IPS DF 19.7 (cell line): ENCODE results near the gene HIF1A.
"Not testable (repeated sequence)": the region's sequence is repeated elsewhere in the genome, so short reads cannot be mapped to it uniquely, and the experiment has no call there.

Experiments
- DNase-seq: peaks from one replicate; pipeline ENCODE4 v3.0.0-alpha.2; 2013; ENCODE audit warnings: low read depth, low spot score

HIF1A gene

DNA sequence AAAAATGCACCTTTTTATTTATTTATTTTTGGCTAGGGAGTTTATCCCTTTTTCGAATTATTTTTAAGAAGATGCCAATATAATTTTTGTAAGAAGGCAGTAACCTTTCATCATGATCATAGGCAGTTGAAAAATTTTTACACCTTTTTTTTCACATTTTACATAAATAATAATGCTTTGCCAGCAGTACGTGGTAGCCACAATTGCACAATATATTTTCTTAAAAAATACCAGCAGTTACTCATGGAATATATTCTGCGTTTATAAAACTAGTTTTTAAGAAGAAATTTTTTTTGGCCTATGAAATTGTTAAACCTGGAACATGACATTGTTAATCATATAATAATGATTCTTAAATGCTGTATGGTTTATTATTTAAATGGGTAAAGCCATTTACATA, 52.0 kb downstream of the HIF1A start:
- DNase-seq, result no peak

DNA sequence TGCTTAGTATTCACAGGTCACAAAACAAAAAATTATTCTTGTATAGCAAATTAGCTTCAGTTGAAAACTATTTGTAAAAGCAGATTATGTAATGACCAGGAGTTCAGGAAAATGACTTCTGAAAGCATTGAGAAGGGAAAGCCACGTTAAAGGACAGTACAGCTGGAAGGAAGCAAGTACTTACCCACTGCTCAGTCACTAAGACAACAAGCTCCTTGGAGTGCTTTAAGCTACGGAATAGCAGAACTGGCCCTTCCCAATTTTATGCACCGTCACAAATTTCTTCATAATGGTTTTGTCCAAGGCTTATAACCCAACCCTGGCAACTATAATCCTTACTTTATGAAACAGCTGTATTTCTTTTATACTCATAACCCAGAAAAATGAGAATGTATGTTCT, 54.0 kb downstream of the HIF1A start:
- no peak for DNase-seq

DNA sequence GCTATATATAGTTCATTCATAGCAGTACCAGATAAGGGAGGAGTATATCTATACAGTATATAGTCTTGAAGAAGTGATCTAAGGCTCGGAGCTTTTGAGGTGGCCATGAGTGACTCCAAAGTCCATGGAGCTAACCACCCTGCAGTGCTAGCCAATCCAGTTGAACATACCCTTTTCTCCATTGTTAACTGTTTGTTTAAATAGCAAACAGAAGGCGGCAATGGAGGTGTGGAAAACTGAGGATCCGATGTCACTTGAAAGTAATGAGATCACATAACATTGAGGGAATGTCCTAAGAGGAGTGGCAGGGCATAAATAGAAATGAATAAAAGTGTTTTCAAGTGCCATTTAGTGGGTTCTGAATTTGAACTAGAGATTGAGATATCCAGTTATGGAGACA, 54.6 kb downstream of the HIF1A start:
- DNase-seq, result no peak

DNA sequence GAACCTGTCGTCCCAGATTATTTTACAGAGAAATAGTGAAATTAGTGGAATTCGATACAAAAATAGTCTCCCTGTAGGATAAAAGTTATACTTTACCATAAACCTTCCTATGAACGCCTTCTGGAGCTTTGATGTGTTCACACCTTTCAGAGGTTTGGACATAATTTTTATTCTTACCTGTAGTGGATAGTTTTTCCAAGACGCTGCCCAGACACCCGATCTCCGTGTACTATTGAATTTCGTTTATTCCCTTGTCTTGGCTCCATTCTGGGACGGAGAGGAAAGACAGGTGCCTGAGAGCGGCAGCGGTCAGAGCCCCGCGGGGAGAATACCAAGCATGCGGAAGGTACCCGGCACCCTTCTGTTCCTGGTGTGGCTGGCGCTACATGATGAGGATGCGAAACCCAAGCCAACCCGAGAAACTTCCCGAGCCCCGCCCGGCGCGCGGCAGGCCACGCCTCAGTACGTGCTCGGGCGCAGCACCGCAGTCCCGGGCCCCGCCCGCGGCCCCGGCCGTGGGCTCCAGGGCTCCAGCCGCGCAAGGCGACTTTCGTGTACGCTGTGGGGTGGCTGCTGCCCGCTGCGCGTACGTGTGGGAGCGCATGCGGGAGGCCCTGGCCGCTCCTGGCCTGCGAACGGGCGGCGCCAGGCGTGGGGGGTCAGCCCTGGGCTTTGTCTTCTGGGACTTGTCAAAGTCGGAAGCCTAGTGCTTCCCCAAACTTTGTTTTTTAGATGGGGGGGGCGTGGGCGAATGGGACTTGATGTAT, 55.6 kb downstream of the HIF1A start:
- peak; percentile 63 for DNase-seq

DNA sequence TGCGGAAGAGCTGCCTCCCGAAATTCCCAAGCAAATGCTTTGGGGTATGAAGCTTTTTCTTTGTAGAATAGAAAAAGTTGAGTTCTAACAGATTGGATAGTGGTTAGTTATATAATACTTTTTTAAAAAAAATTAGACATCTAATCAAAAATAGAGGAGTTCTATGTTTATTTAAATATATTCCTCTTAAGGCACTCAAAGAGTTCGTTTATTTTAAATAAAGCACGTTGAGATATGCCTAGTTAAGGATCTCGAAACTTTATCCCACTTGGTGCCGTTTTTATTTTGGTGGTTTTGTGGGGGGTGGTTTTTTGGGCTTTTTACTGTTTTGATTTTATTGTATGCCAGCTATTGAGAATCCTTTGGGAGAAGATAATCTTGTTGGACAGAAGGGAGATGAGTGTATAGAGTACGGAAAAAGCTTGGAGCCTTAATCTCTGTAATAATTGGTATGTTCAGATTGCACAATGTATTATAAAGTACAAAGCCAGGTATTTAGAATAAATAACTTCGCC, 56.2 kb downstream of the HIF1A start:
- no peak for DNase-seq

DNA sequence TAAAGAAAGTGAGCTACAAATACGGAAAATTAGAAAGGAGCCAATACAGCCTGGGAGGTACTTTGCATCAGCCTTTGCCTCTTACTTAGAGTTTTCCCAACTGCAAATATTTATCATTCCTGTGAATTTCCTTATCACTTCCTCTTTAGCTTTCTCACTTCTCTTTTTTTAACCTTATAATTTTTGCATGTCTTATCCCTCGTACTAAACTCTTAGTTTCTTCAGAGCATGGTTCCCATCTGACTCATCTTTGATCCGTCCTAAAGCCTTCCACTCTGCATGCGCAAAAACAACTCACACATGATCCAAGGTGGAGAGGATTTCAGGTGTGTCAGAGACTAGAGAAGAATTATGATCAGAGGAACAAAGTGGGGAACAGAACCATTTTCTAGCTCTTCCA, 57.3 kb downstream of the HIF1A start:
- no peak for DNase-seq

DNA sequence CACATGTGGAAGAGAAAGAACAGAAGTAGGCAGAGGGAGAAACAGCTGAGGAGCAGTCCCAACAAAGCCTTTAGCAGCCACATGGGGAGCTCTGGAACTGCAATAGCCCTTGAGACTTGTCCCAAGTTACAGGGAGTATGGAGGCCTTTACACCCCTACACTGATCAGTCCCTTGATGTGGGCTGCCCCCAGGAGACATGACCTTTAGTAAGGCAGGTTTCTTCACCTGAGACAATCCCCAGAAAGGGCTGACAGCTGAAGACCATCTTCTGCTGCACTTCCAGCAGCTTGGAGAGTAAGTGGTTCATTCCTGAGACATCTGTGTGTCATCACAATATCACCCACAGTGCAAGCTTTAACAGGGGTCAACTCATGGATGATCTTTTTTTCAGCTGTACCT, 58.3 kb downstream of the HIF1A start:
- no peak for DNase-seq

DNA sequence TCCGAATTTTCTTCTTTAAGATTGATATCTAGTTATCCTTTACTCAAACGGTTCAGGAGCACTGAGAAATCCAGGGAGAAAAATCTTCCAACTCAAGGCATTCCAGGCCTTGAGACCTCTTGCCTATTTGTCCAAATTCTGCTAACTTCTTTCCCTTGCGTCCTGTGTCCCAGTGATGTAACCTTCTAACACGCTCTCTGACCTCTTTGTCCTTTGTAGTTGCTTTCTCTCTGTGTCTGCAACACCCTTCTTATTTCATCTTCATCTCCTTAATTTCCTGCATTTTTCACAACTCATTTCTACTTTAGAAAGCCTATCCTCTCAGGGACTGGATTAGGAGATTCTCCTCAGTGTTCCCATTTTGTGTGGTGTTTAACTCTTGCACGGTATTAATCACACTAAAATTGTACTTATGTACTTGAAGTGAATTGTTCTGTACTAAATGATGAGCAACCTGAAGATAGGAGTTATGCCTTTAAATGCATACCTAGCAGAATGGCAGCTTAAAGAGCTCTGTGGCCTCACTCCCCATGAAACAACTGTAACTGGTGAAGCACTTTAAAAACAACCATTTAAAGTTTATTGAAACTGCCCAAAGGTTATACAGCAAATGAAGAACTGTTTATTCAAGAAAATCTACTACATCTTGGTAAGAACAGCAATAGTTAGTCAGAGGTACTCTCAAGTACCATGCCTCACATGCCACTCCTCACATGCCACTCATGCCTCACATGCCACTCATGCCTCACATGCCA, 59.5 kb downstream of the HIF1A start:
- no peak for DNase-seq

DNA sequence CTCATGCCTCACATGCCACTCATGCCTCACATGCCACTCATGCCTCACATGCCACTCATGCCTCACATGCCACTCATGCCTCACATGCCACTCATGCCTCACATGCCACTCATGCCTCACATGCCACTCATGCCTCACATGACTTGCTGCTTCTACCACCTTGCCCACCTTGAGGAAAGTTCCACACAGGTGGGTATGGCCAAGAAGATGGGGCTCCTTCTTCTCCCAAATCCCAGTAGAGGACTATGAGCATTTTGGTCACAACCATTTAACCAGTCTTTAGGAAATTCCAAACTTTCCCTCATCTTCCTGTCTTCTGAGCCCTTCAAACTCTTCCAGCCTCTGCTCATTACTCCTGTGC, 60.0 kb downstream of the HIF1A start:
- DNase-seq, result not testable (repeated sequence)

DNA sequence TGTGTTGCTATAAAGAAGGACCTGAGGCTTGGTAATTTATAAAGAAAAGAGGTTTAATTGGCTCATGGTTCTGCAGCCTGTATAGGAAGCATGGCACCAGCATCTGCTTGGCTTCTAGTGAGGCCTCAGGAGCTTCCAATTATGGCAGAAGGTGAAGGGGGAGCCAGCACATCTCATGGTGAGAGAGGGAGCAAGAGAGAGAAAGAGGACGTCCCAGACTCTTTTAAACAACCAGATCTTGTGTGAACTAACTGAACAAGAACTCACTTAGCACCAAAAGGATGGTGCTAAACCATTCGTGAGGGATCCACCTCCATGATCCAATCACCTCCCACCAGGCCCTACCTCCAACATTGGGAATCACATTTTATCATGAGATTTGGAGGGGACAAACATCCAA, 60.8 kb downstream of the HIF1A start:
- DNase-seq, result no peak

DNA sequence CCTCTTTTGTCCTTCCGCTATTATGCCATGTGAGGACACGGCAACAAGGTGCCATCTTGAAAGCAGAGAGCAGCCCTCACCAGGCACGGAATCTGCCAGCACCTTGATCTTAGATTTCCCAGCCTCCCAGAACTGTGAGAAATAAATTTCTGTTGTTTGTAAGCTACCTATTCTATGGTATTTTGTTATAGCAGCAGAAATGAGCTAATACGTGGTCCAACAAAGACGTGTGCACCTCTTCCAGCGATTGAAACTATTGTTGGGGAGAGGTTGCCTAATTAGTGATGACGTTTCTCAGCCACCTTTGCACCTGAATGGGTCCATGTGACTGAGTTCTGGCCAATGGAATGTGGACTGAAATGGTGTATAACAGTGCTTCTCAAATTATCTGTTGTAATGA, 64.6 kb downstream of the HIF1A start:
- DNase-seq, result no peak

DNA sequence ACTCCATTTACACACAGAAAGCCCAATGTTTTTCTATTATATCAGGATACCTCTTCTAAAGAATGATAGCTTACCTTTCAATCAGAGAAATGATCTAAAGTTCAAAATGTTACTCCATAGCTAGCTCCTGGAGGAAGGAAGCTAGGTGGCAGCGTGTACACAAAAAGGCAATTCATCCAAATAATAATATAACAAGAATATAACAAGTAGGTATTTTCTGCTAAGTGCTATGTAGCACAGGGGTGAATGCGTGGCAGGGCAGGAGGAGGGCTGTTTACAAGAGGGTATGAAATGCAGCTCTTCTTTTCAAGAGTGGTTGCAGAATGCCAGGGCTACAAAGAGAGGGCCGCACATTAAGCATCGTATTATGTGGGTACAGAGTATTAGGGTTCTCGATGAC, 66.2 kb downstream of the HIF1A start:
- DNase-seq, result no peak

DNA sequence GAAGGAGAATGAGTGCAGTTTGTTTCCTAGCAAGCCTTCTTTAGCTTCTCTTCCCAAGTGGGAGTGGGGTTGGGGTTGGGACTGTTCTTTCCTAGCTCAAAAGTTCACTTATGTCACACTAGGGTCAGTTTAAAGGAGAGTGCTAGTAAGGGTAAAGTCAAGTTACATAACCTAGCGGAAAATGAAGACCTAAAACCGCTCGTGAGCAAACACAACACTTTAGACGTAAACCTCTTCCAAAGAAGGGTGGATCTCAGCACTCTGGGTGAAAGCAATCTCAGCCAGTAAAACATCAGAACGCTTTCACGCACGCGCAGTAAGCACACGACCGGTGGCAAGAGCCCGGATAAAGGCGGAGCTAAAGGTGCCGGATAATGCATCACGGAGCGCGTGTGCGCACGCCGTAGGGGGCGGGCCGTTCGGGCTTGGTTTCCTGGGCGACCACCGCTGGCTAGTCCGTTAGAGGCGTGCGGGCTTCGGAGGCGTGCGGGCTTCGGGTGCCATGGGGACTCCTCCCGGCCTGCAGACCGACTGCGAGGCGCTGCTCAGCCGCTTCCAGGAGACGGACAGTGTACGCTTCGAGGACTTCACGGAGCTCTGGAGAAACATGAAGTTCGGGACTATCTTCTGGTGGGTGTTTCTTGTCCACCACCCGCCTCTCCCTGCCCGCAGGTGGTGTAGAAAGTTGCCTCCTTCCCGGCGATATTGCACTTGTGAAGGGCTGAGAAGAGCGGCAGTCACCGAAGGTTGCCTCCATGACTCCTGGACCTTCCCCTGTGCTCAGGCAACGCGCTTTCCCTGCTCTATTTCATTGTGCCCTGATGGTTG, 66.9 kb downstream of the HIF1A start, which contains the start of gene SNAPC1:
SNAPC1 (plus strand) TSS at position 462 of the 828 bp plus-strand sequence; CDS start at position 503, 41 bp downstream.
- DNase-seq, result peak; percentile 88

DNA sequence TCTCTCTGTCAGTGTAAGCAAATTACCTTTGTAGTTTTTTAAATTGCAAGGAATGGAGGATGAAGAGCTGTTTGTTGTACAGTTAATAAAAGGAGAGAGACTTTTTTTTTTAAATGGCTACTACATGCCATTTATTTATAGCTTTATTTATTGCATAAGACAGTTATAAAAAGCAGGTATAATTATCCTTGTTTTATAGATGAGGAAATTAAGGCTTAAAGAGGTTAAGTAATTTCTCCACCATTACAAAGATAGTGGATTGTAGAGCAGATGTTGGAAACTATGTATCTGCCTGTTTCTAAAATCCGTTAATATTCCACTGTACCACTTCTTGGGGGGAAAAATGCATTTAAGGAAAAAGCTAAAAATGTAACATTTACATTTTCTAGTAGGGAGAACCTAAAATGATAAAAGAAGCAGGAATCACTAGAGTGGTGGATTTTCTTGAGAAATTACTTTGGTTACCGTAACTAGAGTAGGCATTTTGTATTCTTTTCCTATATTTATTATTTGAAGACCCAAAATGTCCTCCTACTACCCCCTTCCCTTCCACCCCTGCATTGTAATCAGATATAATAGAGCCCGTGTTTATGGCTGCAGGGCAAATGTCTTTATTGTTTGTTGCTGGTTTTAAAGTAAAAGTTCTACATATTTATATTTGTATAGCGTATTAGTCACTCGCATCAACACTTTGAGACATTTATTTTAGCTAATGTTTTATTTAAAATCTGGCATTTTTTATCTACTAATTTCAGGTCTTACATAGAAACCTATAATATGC, 69.2 kb downstream of the HIF1A start:
- no peak for DNase-seq

DNA sequence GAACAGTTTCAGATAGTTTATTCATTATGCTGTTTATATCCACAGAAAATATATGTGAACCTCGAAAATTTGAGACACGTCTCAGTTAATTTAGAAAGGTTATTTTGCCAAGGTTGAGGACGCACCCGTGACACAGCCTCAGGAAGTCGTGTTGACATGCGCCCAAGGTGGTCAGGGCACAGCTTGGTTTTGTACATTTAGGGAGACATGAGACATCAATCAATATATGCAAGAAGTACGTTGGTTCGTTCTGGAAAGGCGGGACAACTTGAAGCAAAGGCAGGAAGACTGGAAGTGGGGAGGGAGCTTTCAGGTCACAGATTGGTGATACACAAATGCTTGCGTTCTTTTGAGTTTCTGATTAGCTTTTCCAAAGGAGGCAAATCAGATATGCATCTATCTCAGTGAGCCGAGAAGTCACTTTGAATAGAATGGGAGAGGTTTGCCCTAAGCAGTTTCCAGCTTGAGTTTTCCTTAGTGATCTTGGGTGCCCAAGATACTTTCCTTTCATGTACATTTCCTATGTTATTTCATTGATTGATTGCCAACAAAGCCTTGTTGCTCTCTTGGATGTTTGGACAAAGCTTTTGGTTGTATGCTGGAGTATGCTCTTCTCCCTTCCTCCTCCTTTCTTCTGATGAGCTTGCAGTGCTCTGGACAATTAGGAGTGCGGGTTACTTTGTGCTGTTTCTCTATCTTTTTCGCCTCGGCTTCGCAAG, 70.1 kb downstream of the HIF1A start:
- no peak for DNase-seq

DNA sequence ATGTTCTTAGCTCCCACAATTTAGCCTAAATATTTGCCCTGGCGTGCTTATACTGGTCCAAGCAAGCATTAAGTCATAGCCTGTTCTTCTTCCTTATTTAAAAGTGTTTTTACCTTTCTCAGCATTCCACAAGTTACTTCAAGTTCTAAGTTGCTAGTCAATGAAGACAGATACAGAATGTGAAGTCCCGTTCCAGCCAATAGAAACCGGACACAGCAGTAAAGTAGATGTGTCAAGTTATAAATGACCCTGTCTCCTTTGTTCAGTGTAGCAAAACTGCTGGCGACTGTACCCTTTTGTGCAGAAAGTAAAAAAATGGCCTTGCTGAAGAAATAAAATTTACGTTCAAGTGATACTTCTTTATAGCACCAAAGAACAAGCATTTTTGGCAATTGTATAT, 70.8 kb downstream of the HIF1A start:
- DNase-seq, result no peak

DNA sequence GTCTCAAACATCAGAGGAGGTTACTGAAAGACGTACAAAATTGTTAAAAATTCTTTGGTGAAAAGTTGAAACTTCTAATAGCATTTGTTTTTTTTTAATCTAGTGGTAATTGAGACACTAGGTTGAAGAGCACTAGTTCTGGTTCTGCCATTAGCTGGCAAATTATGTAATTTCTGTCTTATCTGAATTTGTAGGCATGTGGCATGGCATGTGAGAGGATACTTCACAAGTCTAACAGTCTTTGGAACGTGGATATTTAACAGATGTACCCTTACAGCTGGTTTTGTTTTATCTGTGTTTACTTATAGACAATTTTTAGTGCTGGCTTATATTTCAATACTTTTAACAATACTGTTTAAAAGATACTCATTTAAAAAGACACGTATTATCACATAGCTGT, 72.9 kb downstream of the HIF1A start:
- no peak for DNase-seq

DNA sequence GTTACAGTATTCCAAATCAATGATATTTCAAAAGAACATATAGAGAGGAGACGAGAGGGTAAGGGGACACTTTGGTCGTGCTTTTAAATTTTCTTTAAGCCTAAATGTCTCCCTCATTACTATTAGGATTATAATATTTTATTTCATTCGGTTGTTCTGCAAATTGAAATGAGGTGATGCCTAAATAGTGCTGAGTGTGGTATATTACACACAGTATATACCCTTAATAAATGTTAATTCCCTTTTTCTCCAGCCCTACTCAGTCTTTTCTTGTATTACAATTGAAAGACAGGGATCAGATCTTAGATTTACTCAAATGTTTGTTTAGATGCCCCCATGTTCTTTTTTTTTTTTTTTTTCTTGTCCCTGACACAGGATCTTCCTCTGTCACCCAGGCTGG, 74.6 kb downstream of the HIF1A start:
- no peak for DNase-seq

DNA sequence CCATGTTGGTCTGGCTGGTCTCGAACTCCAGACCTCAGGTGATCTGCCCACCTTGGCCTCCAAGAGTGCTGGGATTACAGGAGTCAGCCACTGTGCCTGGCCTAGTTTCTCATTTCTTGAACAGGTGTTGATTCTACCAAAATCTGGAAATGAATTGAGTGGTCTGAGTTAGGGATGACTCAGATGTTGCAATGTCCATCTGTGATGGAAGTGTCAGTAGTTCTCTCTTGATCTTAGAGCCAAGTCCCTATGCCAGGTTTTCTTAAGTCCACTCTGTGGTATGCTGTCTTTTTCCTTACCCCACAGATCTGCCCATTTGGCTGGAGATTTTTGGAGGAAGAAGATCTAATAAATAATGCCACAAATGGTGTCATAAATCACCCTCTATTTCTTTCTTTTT, 79.5 kb downstream of the HIF1A start:
- no peak for DNase-seq

DNA sequence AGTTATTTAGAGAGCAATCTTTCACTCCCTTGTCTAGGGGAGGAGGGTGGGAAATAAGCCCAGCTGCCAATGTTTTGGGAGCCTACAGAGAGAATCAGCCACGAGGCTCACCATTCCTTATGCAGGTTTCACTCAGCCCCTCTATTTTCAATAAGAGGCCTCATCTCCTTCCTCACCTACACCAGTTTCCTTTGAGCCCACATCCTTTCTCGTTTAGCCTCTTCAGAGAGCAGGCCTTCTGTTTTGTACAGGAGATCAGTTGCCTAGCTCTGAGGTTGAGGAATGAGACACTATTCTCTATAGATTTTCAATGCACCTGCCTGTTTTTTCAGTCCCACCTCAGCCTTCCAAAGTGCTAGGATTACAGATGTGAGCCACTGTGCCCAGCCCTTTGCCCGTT, 84.8 kb downstream of the HIF1A start:
- no peak for DNase-seq

DNA sequence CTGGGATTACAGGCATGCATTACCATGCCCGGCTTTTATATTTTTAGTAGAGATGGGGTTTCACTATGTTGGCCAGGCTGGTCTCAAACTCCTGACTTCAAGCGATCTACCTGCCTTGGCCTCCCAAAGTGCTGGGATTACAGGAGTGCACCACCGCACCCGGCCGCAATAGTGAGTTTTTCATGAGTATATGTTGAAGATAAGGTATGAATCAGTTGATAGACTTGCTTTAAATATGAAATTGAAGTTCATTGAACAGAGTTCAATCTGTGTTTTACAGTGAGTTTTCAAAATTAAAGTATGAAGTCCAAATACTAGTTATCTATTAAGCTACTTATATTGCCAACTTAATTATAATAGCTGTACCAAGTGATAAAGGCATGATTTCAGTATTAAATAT, 102.0 kb downstream of the HIF1A start:
- DNase-seq, result no peak
